Adipocyte (in vitro differentiated cells): ENCODE measurements around the gene TMEM82.

Experiments used
- DNase-seq: peaks from one replicate; pipeline ENCODE4 v3.0.0-alpha.2; 2015; ENCODE audit warnings: low read depth
- H3K27me3 ChIP-seq: replicated peaks from 2 replicates; pipeline ENCODE4 v1.7.0; 2013; ENCODE audit warnings: mild to moderate bottlenecking, low read length, moderate library complexity; ENCODE audit not compliant: control insufficient read depth, insufficient read depth
- H3K36me3 ChIP-seq: 2 replicates; pipeline ENCODE4 v1.7.0; 2013; ENCODE audit warnings: low read length, mild to moderate bottlenecking, moderate library complexity; ENCODE audit not compliant: control insufficient read depth, insufficient read depth, severe bottlenecking
- H3K4me1 ChIP-seq: 2 replicates; pipeline ENCODE4 v1.7.0; 2013; ENCODE audit warnings: mild to moderate bottlenecking, low read length, moderate library complexity; ENCODE audit not compliant: control insufficient read depth, insufficient read depth
- H3K4me3 ChIP-seq: 2 replicates; pipeline ENCODE4 v1.7.0; 2013; ENCODE audit warnings: mild to moderate bottlenecking, low read length, moderate library complexity
- H3K9ac ChIP-seq: 2 replicates; pipeline ENCODE4 v1.7.0; 2013; ENCODE audit warnings: mild to moderate bottlenecking, low read length, moderate library complexity
- H3K9me3 ChIP-seq: 2 replicates; pipeline ENCODE4 v1.7.0; 2013; ENCODE audit warnings: mild to moderate bottlenecking, low read length, moderate library complexity; ENCODE audit not compliant: control insufficient read depth

The TMEM82 gene

GRCh38 chr1:15730936-15731335 is 11.4 kb upstream of the TMEM82 start:
- Histone ChIP-seq H3K9me3 (no peaks in the 10 kb centered on the region), H3K4me1 (peaks cover 8% of the 10 kb centered on the region), H3K9ac (no peak overlapping the region), H3K27me3 (no peaks in the 10 kb centered on the region), H3K4me3 (no peak overlapping the region), H3K36me3 (peaks cover 88% of the 10 kb centered on the region)
- DNase-seq, result no peak

GRCh38 chr1:15731735-15732685 is 10.3 kb upstream of the TMEM82 start:
- Histone ChIP-seq H3K27me3 (no peaks in the 10 kb centered on the region), H3K9me3 (no peaks in the 10 kb centered on the region), H3K4me3 (no peak overlapping the region), H3K9ac (no peak overlapping the region), H3K36me3 (peaks cover 77% of the 10 kb centered on the region), H3K4me1 (peaks cover 12% of the 10 kb centered on the region)
- no peak for DNase-seq

GRCh38 chr1:15732686-15733081 is 9.6 kb upstream of the TMEM82 start:
- Histone ChIP-seq H3K4me1 (peaks cover 17% of the 10 kb centered on the region), H3K36me3 (peaks cover 70% of the 10 kb centered on the region), H3K4me3 (no peak overlapping the region), H3K27me3 (no peaks in the 10 kb centered on the region), H3K9me3 (no peaks in the 10 kb centered on the region), H3K9ac (no peak overlapping the region)
- DNase-seq, result no peak

GRCh38 chr1:15733218-15733725 is 9.0 kb upstream of the TMEM82 start:
- Histone ChIP-seq H3K9me3 (no peaks in the 10 kb centered on the region), H3K4me1 (peaks cover 17% of the 10 kb centered on the region), H3K36me3 (peaks cover 65% of the 10 kb centered on the region), H3K4me3 (no peak overlapping the region), H3K27me3 (no peaks in the 10 kb centered on the region), H3K9ac (no peak overlapping the region)
- no peak for DNase-seq

- H3K4me3 ChIP-seq, result no peak overlapping the region
- H3K9ac ChIP-seq, result no peak overlapping the region
- no peaks in the 10 kb centered on the region for H3K9me3 ChIP-seq
- H3K4me1 ChIP-seq, result peaks cover 17% of the 10 kb centered on the region
- H3K36me3 ChIP-seq, result peaks cover 60% of the 10 kb centered on the region
- H3K27me3 ChIP-seq, result no peaks in the 10 kb centered on the region
- no peak for DNase-seq
These were observed 8.5 kb upstream of the TMEM82 start for GRCh38 chr1:15733726-15734226.

GRCh38 chr1:15734296-15734695 is 8.0 kb upstream of the TMEM82 start:
- peaks cover 54% of the 10 kb centered on the region for H3K36me3 ChIP-seq
- no peak overlapping the region for H3K9ac ChIP-seq
- no peaks in the 10 kb centered on the region for H3K27me3 ChIP-seq
- H3K9me3 ChIP-seq, result no peaks in the 10 kb centered on the region
- H3K4me3 ChIP-seq, result no peak overlapping the region
- DNase-seq, result no peak
- H3K4me1 ChIP-seq, result peaks cover 17% of the 10 kb centered on the region

GRCh38 chr1:15734901-15735300 is 7.4 kb upstream of the TMEM82 start:
- no peaks in the 10 kb centered on the region for H3K9me3 ChIP-seq
- peaks cover 49% of the 10 kb centered on the region for H3K36me3 ChIP-seq
- no peak overlapping the region for H3K4me3 ChIP-seq
- H3K9ac ChIP-seq, result no peak overlapping the region
- H3K27me3 ChIP-seq, result no peaks in the 10 kb centered on the region
- no peak for DNase-seq
- H3K4me1 ChIP-seq, result peaks cover 17% of the 10 kb centered on the region

GRCh38 chr1:15735304-15736037 is 6.8 kb upstream of the TMEM82 start:
- Histone ChIP-seq H3K9ac (no peak overlapping the region), H3K4me1 (peaks cover 17% of the 10 kb centered on the region), H3K36me3 (peaks cover 47% of the 10 kb centered on the region), H3K9me3 (no peaks in the 10 kb centered on the region), H3K4me3 (no peak overlapping the region), H3K27me3 (no peaks in the 10 kb centered on the region)
- no peak for DNase-seq

GRCh38 chr1:15736038-15736891 is 6.0 kb upstream of the TMEM82 start, which contains the start of gene SLC25A34:
Gene SLC25A34 (plus strand): TSS chr1:15736258. CDS start chr1:15736486, 228 bp downstream.
- Histone ChIP-seq H3K9me3 (no peaks in the 10 kb centered on the region), H3K9ac (no peak within 1 kb of the TSS), H3K4me3 (no peak within 1 kb of the TSS), H3K4me1 (peaks cover 17% of the 10 kb centered on the region), H3K27me3 (no peaks in the 10 kb centered on the region), H3K36me3 (peaks cover 39% of the 10 kb centered on the region)
- DNase-seq, result no peak

GRCh38 chr1:15736892-15737261 is 5.4 kb upstream of the TMEM82 start:
- no peak overlapping the region for H3K4me3 ChIP-seq
- H3K9ac ChIP-seq, result no peak overlapping the region
- H3K27me3 ChIP-seq, result no peaks in the 10 kb centered on the region
- peaks cover 17% of the 10 kb centered on the region for H3K4me1 ChIP-seq
- peaks cover 33% of the 10 kb centered on the region for H3K36me3 ChIP-seq
- no peaks in the 10 kb centered on the region for H3K9me3 ChIP-seq
- DNase-seq, result no peak
